ENCODE results near the gene PLD1. TPM values are rescaled to one million over a fixed set of nuclear protein-coding genes. Genes with fewer than 3 reads are reported as not detected.

The PLD1 gene
- total and polyA plus RNA-seq, 2 of the 8 experiments (the other 6 are each of a cell fraction or from before 2014, with no cell fraction given): 1.2 to 2.6 TPM

GRCh38 chr3:171835116-171835515, 24.8 kb upstream of the PLD1 start:
- Histone ChIP-seq H2BK12ac (ENCODE audit: low read depth, low read length) (no peak overlapping the region), H4K5ac (ENCODE audit: insufficient read length, low read depth, low read length) (no peak overlapping the region), H4K91ac (replicated peaks; ENCODE audit: insufficient read length, low read length) (no peak overlapping the region), H3K27me3 (replicated peaks in 1 of 4; ENCODE audit: control insufficient read depth in 3 of 4, extremely low read depth in 1 of 4, insufficient read depth in 3 of 4, low read length in 3 of 4) (no peaks in the 10 kb centered on the region), H3K27ac (ENCODE audit: low read depth, low read length) (no peak overlapping the region), H3K56ac (replicated peaks; ENCODE audit: insufficient read length, low read depth, low read length) (no peak overlapping the region), H3K9me3 (ENCODE audit: insufficient read depth in 2 of 2, low read depth in 1 of 2, low read length in 1 of 2) (no peaks in the 10 kb centered on the region), H3K4me2 (ENCODE audit: insufficient read depth in 1 of 2, low read depth in 2 of 2, low read length in 2 of 2) (no peak overlapping the region), H2BK5ac (ENCODE audit: low read depth, low read length) (no peak overlapping the region), H2BK20ac (ENCODE audit: low read length) (no peak overlapping the region), H3K23me2 (ENCODE audit: low read depth, low read length) (no peaks in the 10 kb centered on the region), H3K9ac (replicated peaks in 1 of 4; ENCODE audit: extremely low read depth in 1 of 4, low read depth in 3 of 4, low read length in 3 of 4) (no peak overlapping the region), H3K4me3 (ENCODE audit: extremely low read depth in 1 of 4, insufficient read depth in 2 of 4, low read depth in 3 of 4, low read length in 4 of 4) (no peak overlapping the region), H3K79me2 (ENCODE audit: control insufficient read depth in 1 of 2, insufficient read depth in 2 of 2, low read length in 2 of 2) (no peaks in the 10 kb centered on the region), H3K14ac (ENCODE audit: insufficient read length) (no peak overlapping the region), H3K18ac (ENCODE audit: extremely low read depth, low read length) (no peak overlapping the region), H2BK120ac (replicated peaks; ENCODE audit: low read depth, low read length) (no peak overlapping the region), H3K23ac (ENCODE audit: insufficient read length) (no peak overlapping the region), H4K20me1 (replicated peaks in 1 of 2; ENCODE audit: control insufficient read depth in 1 of 2, insufficient read depth in 2 of 2, low read length in 2 of 2) (no peaks in the 10 kb centered on the region), H3K36me3 (ENCODE audit: control insufficient read depth in 2 of 4, insufficient read depth in 4 of 4, low read length in 3 of 4) (no peaks in the 10 kb centered on the region), H3K79me1 (ENCODE audit: low read depth, low read length) (no peaks in the 10 kb centered on the region), H4K8ac (ENCODE audit: extremely low read depth, insufficient read depth, low read length) (no peak overlapping the region), H2AK5ac (ENCODE audit: low read depth, low read length) (no peak overlapping the region), H2BK15ac (ENCODE audit: low read length) (no peak overlapping the region), H3K4ac (replicated peaks; ENCODE audit: insufficient read length, low read depth, low read length) (no peak overlapping the region), H3K4me1 (replicated peaks in 1 of 4; ENCODE audit: control insufficient read depth in 3 of 4, insufficient read depth in 4 of 4, low read length in 3 of 4) (peaks cover 0 to 4% (median 2%) of the 10 kb centered on the region in 4 experiments; a peak in 3 of 7 replicates), H2AFZ (ENCODE audit: low read length) (no peak overlapping the region)
- POLR2A ChIA-PET (ENCODE audit: partially characterized antibody): no interaction called here
- FAIRE-seq: no peak
- DNase-seq (ENCODE audit: low read depth in 1 of 2, low spot score in 2 of 2): no peak
- WGBS, 2 experiments (ENCODE audit: extremely low coverage in 1 of 2, insufficient coverage in 1 of 2, insufficient read length in 1 of 2, insufficient replicate concordance in 2 of 2, low coverage in 1 of 2, low lambda C conversion rate in 2 of 2, missing lambda C conversion rate in 1 of 2): 94% methylated on average over 5 of the region's 5 CpGs; no CpG with 5 or more reads in 1 of the 2 experiments
- CTCF ChIA-PET (ENCODE audit: partially characterized antibody): interaction anchor here (0.9 to 2.3 kb wide), 4 partner anchors 33 to 221 kb away, joined by 3 to 7 read pairs (median 5); no protein-coding TSS in a partner anchor
- no peak for TF ChIP-seq CTBP2 (IDR thresholded peaks at IDR 0.05; ENCODE audit: borderline replicate concordance, insufficient read depth, insufficient read length, low read length)
- TF ChIP-seq JUN (IDR thresholded peaks at IDR 0.05; ENCODE audit: low read depth, low read length): no peak
- no peak for TF ChIP-seq KDM4A (IDR thresholded peaks at IDR 0.05; ENCODE audit: low read depth, low read length, severe bottlenecking)
- no peak for TF ChIP-seq CHD2 (IDR thresholded peaks at IDR 0.05; ENCODE audit: low read length)
- no peak for TF ChIP-seq USF2 (IDR thresholded peaks at IDR 0.05; ENCODE audit: low read length)
- TF ChIP-seq SIN3A (conservative IDR thresholded peaks at IDR 0.05 in 1 of 2, IDR thresholded peaks at IDR 0.05 in 1 of 2; ENCODE audit: low read depth in 1 of 2, low read length in 2 of 2): no peak
- TF ChIP-seq RBBP5 (IDR thresholded peaks at IDR 0.05; ENCODE audit: borderline replicate concordance, low read depth, low read length): no peak
- TF ChIP-seq BCL11A (IDR thresholded peaks at IDR 0.05; ENCODE audit: low read depth in 2 of 2, low read length in 2 of 2): no peak
- TF ChIP-seq HDAC2 (IDR thresholded peaks at IDR 0.05; ENCODE audit: borderline replicate concordance in 1 of 2, low read depth in 2 of 2, low read length in 2 of 2): no peak
- no peak for TF ChIP-seq CEBPB (IDR thresholded peaks at IDR 0.05; ENCODE audit: low read depth, low read length)

Measured in H1 (cell line).